HG03095 (cell line): ENCODE data around the gene CEP83.

Experiments used
- ATAC-seq: cut with Tn5 transposase; IDR thresholded peaks from one replicate; pipeline ENCODE4 v1.9.1; 2021; ENCODE audit warnings: moderate library complexity; ENCODE audit not compliant: unreplicated experiment

The CEP83 gene

DNA sequence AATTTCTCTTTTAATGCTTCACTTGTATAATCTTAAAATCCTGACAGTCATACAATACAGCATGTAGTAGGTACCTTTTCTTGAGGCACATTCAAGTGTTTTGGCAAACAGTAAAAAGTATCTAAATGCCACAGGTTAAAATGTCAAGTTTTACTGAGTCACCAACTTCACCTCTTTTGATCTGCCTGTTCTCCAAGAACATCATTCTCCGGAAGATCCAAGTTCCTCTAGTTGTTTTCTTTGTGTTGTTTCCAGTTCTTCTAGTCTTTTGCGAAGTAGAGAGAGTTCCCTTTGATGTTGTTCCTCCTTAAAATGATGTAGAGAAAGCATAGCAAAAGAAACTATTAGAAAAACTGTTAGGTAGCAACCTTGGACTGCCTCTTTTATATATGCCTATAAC lies 151.1 kb downstream of the CEP83 start:
- ATAC-seq: no peak

DNA sequence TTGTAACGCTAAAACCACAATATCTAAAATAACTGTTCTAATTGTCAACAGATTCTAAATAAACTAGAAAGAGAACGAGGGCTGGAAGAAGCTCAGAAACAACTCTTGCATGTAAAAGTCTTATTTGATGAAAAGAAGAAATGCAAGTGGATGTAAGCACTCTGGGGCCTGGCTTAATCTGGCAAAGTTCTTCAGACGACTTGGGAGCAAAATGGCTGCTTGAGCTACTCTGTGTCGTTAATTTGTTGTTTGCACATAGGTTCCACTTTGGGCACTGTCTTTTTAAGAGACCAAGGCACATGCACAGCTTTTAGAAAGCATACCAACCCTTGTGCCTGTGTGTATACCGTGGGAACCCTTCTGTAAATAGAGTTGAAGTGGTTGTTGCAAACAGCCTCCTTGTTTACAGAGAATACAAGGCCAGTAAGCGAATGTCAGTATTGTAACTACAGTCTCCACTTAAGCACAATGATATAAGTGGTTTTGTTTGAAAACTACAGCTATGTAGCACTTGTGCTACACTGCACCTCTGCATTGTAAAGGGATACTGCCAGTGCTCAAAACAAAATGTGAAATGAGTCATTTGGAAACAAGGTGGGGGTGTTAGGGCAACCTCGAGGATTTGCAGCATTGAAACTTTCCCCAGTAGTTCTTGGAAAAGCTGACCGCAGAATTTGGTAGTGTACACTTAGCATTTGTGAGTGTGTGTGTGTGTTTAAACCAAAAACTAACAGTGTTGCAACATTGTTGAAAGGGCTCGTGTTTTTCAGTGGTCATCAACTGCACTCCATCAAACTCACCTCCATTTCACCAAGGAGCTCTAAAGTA lies 154.3 kb downstream of the CEP83 start:
- ATAC-seq: peak; percentile 49

- ATAC-seq: no peak
Measured at GRCh38 chr12:94304566-94305061, 155.1 kb downstream of the CEP83 start.

- ATAC-seq: no peak
Measured at GRCh38 chr12:94304012-94304411, 155.7 kb downstream of the CEP83 start.

- no peak for ATAC-seq
Measured at GRCh38 chr12:94299846-94300245, 159.8 kb downstream of the CEP83 start.

GRCh38 chr12:94297876-94298505 lies 161.7 kb downstream of the CEP83 start:
- no peak for ATAC-seq

DNA sequence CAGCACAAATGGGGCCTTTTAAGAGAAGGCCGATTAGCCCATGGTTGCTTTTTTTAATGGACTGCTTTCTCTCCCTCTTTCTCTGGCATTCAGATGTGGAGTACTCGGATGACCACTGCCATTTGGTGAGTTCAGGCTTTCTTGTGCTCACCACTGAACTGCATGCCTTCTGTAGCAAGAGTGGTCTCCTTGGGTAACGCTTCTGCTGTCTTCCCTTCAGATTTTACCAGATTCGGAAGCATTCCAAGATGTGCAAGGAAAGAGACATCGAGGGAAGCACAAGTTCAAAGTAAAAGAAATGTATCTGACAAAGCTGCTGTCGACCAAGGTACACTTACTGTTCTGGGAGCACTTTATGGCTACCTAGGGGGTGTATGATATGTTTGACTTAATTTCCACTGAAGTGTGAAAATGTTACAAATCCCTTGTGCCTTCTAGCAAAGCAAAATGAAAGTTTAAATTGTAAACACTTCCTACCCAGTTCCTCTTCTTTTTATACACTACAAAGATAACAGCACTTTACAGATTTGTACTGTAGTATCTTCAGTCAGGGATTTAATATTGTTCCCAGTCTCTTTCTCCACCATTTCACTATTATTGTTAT lies 162.5 kb downstream of the CEP83 start:
- no peak for ATAC-seq

DNA sequence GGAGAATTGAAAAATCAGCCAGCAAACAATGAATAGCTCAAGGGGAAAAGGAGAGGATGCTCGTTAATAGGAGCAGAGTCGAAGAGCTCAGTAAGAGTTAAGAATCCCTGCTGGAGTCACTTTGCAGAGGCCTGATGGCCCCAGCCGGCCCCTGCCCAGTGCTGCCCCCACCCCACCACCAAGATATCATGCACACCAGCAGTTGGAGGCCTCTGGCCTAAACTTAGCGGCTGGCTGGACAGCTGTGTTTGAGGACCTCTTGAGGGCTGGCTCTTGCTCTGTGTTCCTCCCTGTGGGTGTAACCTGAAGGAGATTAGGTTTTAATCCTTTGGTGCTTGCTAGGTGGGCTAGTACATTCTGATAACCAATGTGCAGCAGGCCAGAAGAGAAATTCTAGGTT lies 169.3 kb downstream of the CEP83 start:
- ATAC-seq: no peak

DNA sequence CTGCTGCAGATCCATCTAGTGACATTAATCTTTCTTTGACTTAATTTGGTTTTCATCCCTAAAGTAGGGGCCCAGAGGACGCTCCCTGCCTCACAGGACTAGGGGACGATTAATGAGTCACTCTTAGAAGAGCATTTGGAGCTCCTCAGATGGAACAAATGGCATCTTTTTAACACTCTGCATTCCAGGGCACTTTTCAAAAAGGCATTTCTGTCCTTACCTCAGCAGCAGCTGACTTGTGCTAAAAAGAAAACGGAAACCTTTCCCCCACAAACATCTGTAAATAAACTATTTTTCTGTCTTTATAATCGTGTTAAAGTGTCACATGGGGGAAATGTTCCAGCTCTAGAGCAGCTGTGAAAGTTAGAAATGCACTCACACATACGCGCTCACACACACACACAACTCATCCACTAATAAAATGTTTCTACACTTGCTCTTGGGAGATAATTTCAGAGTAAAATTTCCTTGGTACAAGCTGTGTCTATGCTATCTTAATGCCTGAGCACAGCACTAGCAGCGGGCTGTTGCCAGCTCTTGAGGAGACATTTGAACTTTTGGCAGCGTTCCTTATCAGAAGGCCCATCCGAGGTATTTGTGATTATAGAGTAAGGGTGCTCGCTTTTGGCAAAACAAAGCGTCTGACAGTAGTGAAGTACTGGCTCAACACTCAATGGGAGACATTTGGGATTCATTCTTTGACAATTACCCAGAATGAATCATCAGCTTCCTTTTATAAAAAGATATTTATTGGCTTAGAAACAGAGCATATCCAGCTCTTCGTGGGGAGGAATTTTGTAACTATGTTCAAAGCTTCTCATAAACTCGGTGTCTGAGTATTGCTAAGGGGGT lies 170.0 kb downstream of the CEP83 start:
- ATAC-seq: no peak

GRCh38 chr12:94287245-94287628 lies 172.4 kb downstream of the CEP83 start:
- no peak for ATAC-seq

DNA sequence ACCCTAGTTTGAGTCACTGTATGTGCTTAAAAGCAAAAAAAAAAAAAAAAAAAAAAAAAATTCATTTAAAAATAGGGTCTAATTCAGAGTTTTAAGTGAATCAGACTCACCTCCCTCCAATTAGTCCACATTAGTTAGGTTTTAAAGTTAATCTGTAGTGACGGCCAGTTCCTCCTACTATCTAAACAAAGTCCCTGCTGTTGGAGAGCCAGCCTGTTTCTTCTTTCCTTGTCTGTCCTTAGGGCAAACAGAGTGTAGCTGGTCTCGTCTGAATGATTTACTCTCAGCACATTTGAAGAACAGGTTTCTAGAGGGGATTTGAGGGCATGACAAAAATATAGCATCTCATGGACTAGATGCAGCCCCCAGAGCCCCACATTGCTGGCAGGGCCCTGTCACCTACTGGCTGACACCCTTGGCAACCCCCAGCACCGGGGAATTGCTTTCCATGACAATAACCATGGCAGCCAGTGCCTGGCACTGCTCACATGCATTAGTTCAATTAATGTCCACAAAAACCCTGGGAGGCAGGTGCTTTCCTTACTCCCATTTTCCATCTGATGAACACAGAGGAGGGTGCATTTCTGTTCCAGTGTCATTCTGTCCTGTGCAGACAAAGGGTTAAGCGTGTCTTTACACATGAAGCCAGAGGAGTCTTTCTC lies 173.0 kb downstream of the CEP83 start:
- ATAC-seq: no peak

- ATAC-seq: no peak
Measured at GRCh38 chr12:94285943-94286582, 173.6 kb downstream of the CEP83 start.

GRCh38 chr12:94284859-94285258 lies 174.8 kb downstream of the CEP83 start:
- ATAC-seq: no peak

DNA sequence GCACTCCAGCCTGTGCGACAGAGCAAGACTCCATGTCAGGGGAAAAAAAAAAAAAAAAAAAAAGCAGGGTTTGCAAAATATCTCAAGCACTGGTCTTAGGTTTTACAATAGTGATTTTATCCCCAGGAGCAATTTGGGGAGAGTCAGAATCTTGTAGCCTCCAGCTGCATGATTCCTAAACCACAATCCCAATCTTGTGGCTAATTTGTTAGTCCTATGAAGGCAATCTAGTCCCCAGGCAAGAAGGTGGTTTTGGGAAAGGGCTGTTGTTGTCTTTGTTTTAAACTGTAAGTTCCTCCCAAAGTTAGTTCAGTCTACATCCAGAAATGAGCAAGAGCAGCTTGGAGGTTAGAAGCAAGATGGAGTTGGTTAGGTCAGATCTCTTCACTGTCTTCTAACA lies 175.6 kb downstream of the CEP83 start:
- no peak for ATAC-seq

DNA sequence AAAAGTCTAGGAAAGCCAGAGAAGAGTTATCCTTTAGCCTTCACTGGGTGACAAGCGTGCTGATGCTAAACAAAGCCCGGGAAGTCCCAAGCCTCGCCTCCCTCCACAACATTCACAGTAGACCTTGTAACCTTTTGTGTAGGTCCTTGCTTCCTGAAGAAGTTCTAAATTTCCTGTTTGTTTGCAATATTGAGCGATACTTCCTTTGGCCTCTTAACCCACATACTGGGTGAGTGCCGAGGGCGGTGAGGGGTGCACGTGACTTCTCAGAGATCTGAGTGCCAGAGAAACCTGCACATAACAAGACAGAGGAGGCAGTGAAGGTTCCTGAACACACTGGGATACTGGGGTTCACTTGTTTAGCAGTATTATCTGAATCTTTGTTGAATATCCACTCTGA lies 177.0 kb downstream of the CEP83 start:
- no peak for ATAC-seq

- no peak for ATAC-seq
Measured at GRCh38 chr12:94280063-94280462, 179.6 kb downstream of the CEP83 start.

GRCh38 chr12:94277426-94278000 lies 182.2 kb downstream of the CEP83 start:
- no peak for ATAC-seq

DNA sequence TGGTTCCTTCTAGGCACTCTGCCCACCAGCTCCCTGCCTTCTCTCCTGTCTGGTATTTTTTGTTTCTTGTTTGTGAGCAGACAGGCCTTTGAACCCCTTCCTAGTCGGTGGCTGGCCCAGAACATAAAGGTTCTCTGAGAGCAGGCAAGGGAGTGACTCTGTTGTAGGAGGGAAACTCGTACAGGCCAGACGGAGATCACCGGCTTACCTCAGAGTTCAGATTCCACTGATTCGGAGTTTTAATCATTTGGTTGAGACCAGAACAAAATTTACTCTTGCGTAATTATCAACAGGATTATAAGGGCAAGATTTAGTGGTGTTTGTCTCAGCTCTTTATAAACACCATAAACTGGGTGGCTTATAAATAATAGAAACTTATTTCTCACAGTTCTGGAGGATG lies 182.9 kb downstream of the CEP83 start:
- no peak for ATAC-seq

DNA sequence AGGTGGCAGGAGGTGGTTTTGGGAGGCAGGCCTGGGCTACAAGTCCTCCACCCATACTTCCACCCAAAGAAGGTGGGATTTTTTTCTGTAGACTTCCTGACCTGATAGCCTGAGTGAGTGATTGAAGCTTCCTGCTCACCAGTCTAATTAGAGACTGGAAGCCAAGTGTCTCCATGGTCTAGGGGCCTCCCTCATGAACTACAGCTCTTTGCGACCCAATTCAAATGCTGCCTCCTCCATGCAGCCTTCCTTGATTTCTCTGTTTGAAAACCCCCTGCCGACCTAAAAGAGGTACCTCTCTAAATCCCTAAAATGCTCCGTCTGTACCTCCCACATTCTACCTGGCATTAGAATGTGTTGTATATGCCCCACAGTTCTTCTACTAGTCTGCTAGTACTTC lies 186.4 kb downstream of the CEP83 start:
- no peak for ATAC-seq

DNA sequence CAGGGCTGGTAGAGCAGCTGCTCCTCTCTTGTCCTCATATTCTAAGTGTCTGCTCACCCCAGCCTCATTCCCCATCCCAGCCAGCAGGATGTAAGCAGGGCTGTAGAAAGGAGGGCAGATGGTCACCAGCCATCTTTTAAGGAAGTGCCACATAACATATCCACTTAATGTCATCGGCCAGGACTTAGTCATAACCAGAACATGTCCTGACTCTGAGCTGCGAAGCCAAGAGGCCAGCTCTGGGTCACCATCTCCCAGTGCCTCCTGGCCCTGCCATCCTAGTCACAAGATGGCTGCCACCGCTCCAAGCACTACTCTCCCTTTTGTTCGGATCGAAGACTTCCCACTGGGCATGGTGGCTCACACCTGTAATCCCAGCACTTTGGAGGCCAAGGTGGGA lies 187.4 kb downstream of the CEP83 start:
- ATAC-seq: no peak
